Measurements from ENCODE around the gene NPIPB2.

Gene NPIPB2

GRCh38 chr16:11892761-11893160 lies 49.1 kb downstream of the NPIPB2 start:
- no peak overlapping the region for H3K4me3 ChIP-seq (ENCODE audit: low read length)
- no peak for TF ChIP-seq ZNF274 (IDR thresholded peaks at IDR 0.05; ENCODE audit: low read depth, low read length)

GRCh38 chr16:11890231-11890965 lies 51.4 kb downstream of the NPIPB2 start:
- TF ChIP-seq ZNF274 (IDR thresholded peaks at IDR 0.05; ENCODE audit: low read depth, low read length), result no peak
- no peak overlapping the region for H3K4me3 ChIP-seq (ENCODE audit: low read length)

- H3K4me3 ChIP-seq (ENCODE audit: low read length), result no peak overlapping the region
- no peak for TF ChIP-seq ZNF274 (IDR thresholded peaks at IDR 0.05; ENCODE audit: low read depth, low read length)
Measured at GRCh38 chr16:11886881-11887280, 55.0 kb downstream of the NPIPB2 start.

GRCh38 chr16:11884035-11884434 lies 57.8 kb downstream of the NPIPB2 start:
- TF ChIP-seq ZNF274 (IDR thresholded peaks at IDR 0.05; ENCODE audit: low read depth, low read length), result no peak
- no peak overlapping the region for H3K4me3 ChIP-seq (ENCODE audit: low read length)

GRCh38 chr16:11880007-11880406 lies 61.8 kb downstream of the NPIPB2 start:
- no peak for TF ChIP-seq ZNF274 (IDR thresholded peaks at IDR 0.05; ENCODE audit: low read depth, low read length)
- H3K4me3 ChIP-seq (ENCODE audit: low read length), result no peak overlapping the region

- no peak for TF ChIP-seq ZNF274 (IDR thresholded peaks at IDR 0.05; ENCODE audit: low read depth, low read length)
- no peak overlapping the region for H3K4me3 ChIP-seq (ENCODE audit: low read length)
Measured at GRCh38 chr16:11877374-11877773, 64.5 kb downstream of the NPIPB2 start.

Measured in GM08714 (cell line).